Posterior cingulate gyrus (tissue), 11 donors: ENCODE measurements around the gene UNC45A.
"Not testable (repeated sequence)": the region's sequence is repeated elsewhere in the genome, so short reads cannot be mapped to it uniquely, and the experiment has no call there.

Experiments used
- DNase-seq, 10 donors: peaks; one replicate each; pipeline versions ENCODE4 v3.0.0 to v3.0.0-alpha.2; 2020 to 2021; ENCODE audit warnings: mixed read lengths in 3 of 10
- intact Hi-C: fragments of 100-400 bp; cut with DNase I; formaldehyde crosslinking; loops from one replicate; pipeline ENCODE4 v1.15.1; 2023

UNC45A gene

DNA sequence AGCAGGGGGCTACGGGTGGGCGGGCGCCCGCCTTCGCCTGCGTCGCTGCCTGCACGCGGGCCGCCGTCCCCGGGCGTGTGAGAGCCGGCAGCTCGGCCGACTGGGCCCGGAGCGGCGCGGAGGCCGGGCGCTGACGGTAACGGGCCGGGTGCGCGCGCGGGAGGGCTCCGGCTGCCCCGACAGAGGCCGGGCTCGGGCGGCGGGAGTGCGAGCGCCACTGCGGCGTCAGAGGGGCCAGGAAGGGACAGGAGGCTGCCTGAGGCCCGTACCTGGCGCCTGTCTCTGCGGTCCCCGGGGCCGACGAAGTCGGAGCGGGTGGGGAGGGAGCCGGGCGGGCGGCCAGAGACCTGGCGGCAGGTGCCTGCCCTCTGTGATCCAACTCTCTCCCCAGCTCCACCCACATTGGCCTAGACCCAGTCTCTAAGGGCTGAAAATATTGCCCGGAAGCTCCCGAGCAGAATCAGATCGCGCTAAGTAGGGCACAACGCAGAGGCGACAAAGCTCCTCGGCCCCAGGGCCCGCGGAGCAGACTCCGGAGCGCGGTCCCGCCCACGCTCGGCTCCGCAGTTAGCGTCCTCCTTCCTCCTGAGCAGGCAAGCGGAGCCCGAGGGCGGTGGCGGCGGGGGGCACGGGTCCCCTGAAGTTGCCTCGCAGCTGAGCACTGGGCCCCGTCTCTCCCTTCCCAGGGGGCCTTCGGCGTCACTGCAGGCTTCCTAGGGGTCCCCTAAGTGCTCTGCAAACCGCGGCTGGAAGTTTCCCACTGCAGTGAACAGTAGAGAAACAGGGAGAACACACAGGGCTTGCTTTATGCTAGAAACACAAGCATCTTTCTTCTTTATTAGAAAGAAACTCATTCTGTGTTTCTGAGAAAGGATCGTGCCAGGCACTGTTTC lies 32.0 kb upstream of the UNC45A start, which contains the start of gene MAN2A2:
TSS of gene MAN2A2 (plus strand) at position 463 of the 893 bp plus-strand sequence. CDS start 906 bp downstream, outside the sequence.
- DNase-seq = peak; percentile 41 to 95 (median 60)
- intact Hi-C loops = loop anchor here (1.0 to 2.0 kb wide), 2 partner anchors 28 to 32 kb away; partner anchors contain the start of gene UNC45A

DNA sequence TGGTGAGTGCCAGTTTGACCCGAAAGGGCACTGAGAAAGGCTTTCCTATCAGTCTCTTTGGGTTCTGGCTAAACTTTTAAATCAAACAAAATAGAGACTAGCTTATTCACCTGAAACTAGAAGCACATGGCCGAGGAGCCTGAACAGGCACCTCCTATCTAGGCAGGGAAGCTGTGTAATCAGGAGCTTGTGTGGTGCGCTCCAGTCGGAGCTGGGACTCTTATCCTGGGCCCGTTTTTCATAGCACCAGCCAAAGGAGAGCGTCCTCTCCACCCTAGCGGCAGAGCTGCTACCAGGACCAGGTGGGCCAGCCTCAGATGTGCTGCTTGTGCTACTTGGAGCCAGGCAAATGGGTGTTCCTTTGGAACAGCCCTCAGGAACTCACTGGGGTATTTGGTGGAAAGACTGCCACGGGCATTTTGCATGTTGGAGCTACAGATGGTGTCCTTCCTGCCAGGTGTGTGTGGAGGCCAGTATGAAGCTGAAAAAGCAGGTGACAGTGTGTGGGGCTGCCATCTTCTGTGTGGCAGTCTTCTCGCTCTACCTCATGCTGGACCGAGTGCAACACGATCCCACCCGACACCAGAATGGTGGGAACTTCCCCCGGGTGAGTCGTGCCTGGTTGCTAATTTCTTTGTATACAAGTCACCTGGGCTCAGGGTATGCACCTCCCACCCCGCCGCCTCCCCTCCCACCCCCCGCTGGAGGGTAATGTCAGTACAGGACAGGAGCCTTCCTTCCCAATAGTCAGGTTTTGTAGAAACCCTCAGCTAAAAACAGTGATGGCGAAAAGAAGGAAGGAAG lies 31.1 kb upstream of the UNC45A start:
- intact Hi-C loops = loop anchor here (2.0 kb wide), 1 partner anchor 27 kb away; no protein-coding TSS in a partner anchor
- peak in 3 of 10 donors; percentile 23 to 84 (median 81) for DNase-seq

DNA sequence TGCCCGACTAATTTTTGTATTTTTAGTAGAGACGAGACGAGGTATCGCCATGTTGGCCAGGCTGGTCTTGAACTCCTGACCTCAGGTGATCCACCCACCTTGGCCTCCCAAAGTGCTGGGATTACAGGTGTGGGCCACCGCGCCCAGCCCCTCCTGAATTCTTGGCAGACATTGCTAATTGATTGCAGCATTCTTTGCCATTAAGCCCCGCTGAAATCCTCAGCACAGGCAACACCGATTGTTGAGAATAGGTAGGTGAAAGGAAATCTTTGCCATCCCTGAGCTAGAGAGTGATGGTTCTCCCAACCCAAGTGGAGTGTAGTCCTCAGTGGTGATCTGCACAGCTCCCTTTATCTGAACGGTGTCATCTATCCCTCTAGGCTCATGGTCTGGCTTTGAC lies 30.3 kb upstream of the UNC45A start:
- no peak for DNase-seq
- intact Hi-C loops = no loop called here

DNA sequence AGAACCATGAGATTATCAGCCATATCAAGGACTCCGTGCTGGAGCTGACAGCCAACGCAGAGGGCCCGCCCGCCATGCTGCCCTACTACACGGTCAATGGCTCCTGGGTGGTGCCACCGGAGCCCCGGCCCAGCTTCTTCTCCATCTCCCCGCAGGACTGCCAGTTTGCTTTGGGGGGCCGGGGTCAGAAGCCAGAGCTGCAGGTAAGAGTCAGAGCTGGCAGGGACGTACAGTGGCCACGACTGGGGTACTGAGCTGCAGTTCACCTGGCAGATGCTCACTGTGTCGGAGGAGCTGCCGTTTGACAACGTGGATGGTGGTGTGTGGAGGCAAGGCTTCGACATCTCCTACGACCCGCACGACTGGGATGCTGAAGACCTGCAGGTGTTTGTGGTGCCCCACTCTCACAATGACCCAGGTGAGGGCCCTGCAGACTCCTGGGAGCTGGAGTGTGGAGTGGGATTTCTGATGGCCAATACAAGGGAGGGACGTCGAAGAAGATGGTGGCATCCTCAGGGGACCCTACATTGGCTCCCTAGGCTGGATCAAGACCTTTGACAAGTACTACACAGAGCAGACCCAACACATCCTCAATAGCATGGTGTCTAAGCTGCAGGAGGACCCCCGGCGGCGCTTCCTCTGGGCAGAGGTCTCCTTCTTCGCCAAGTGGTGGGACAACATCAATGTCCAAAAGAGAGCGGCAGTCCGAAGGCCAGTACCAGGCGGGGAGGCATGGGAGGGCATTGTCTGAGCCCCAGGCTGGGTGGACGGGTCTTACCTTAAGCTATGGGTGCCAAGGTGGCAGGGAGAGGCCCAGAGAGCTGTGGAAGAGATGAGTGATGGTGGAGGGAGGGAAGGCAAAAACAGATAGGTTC lies 29.5 kb upstream of the UNC45A start:
- DNase-seq = peak in 2 of 10 donors; percentile 23 to 77
- intact Hi-C loops = no loop called here

DNA sequence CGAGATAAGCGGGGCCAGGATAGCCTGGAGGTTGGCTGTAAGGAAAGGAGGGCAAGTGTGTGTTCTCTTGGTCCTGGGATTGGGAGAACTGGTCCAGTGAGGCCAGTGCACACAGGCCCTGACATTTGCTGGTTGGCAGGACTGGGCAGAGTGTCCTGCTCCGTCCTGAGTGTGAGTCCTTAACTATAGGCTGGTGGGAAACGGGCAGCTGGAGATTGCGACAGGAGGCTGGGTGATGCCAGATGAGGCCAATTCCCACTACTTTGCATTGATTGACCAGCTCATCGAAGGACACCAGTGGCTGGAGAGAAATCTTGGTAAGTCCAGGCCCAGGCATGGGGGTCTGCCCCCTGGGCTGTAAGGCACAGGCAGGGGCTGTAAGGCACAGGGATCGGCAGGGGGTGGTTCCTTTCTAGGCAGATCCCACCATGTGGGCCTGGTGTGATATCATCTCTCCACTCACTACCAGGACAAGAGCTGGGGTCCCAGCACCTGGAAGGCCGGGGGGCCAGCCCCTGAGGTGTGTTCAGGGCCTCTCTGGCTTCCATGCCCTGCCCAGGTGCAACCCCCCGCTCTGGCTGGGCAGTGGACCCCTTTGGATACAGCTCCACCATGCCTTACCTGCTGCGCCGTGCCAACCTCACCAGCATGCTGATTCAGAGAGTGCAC lies 28.8 kb upstream of the UNC45A start:
- peak in 2 of 10 donors; percentile 16 to 72 for DNase-seq
- intact Hi-C loops = no loop called here

DNA sequence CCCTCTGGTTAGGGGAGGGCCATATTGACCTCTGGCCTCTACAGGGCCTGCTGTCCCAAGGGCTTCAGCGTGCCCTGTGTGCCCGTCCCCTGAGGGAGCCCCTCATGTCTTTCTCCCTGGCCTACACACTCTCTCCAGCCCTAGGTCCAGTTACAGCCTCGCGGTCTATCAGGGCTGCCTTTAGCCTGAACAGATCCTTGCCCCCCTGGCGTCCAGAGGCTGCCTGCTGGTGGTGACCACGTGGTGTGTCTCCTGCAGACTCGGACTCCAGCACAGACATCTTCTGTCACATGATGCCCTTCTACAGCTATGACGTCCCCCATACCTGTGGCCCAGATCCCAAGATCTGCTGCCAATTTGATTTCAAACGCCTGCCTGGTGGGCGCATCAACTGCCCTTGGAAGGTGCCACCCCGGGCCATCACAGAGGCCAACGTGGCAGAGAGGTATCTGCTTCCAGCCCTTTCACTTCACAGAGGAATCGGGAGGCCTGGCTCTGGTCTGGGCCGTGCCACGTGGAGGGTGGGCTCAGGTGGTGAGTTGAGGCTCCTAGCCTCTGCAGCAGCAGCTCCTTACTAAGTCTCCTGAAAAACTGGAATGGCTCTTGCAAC lies 27.9 kb upstream of the UNC45A start:
- intact Hi-C loops = no loop called here
- DNase-seq = peak in 2 of 10 donors; percentile 16 to 81

DNA sequence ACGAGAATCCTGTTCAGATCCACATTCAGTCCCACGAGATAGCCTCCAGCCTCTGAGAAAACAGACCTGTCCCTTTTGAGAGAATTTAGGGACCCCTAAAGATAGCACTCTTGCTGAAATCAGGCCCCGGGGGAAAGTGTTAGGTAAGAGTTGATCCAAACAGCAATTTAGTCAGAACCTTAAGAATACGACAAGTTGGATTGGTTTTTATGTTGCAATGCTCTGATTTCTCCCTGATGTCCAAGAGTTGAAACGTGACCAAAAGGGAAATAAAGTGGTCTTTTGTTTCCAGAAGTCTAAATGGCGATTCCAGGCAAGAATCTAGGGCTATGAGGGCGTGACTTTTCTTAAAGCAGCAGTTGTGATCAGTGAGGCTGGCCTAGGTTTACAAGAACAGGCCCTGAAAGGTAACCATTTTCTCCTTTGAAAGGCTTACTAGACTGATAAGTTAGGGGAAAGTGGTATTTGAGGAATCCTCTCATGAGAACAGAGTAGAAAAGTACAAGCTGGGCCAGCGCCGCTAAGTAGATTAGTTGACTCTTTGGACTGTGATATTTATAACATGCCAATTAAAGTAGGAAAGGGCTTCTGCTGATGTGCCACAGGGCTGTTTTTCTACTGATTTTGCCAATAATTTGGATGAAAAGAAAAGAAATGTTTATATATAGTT lies 27.1 kb upstream of the UNC45A start:
- intact Hi-C loops = no loop called here
- DNase-seq = no peak

DNA sequence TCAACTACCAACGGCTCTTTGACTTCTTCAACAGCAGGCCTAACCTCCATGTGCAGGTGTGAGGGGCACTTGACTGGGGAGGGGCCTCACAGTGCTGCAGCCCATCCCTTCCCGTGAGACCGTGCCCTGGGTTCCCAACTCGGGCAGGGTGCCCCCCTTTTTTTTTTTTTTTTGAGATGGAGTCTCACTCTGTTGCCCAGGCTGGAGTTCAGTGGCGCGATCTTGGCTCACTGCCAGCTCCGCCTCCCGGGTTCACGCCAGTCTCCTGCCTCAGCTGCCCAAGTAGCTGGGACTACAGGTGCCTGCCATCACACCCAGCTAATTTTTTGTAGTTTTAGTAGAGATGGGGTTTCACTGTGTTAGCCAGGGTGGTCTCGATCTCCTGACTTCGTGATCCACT lies 25.6 kb upstream of the UNC45A start:
- intact Hi-C loops = not testable (repeated sequence)
- peak in 1 of 10 donors; percentile 79 for DNase-seq

DNA sequence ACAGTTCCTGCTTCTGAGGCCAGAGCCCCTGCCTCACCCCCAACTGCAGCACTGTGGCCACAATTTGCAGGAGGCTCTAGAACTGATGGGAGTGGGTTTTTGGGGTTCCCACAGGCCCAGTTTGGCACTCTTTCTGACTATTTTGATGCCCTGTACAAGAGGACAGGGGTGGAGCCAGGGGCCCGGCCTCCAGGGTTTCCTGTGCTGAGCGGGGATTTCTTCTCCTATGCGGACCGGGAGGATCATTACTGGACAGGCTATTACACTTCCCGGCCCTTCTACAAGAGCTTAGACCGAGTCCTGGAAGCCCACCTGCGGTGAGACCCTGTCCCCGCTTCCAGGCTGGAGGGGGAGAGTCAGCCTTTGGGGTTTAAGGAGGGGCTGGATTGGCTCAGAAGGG lies 25.1 kb upstream of the UNC45A start:
- peak in 1 of 10 donors; percentile 40 for DNase-seq
- intact Hi-C loops = no loop called here

DNA sequence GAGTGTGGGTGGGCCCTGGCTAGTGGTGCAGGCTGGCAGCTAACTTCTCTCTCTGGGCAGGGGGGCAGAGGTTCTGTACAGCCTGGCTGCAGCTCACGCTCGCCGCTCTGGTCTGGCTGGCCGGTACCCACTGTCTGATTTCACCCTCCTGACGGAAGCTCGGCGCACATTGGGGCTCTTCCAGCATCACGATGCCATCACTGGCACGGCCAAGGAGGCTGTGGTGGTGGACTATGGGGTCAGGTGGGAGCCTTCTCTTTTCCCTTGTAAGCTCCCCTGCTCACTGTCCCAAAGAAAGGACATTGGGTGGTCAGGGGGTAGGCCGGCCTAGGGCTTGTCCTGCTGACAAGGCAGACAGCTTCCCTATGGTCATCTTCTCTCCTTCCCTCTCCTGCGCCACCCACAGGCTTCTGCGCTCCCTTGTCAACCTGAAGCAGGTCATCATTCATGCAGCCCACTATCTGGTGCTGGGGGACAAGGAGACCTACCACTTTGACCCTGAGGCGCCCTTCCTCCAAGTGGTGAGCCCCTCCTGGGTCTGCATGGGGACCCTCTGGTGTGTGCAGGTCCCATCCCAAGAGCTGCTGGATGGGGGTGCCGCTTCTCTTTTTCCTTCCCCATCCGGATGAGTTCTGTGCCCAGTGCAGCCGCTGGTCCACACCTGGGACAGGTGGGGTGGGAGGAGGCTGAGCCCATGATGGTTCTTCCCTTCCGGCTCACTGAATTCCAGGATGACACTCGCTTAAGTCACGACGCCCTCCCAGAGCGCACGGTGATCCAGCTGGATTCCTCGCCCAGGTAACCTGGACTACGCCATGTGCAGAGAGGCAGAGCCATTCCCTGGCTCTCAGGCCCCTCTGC lies 24.4 kb upstream of the UNC45A start:
- intact Hi-C loops = no loop called here
- DNase-seq = peak in 1 of 10 donors; percentile 67

DNA sequence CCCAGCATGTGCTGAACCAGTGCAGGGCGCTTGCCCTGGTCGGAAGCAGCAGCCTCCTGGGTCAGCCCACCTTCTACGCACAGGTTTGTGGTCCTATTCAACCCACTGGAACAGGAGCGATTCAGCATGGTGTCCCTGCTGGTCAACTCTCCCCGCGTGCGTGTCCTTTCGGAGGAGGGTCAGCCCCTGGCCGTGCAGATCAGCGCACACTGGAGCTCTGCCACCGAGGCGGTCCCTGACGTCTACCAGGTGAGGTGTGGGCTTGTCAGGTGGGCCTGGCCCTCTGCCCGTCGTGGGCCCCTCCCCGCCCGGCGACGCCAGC lies 23.8 kb upstream of the UNC45A start:
- DNase-seq = peak in 1 of 10 donors; percentile 78
- intact Hi-C loops = no loop called here

DNA sequence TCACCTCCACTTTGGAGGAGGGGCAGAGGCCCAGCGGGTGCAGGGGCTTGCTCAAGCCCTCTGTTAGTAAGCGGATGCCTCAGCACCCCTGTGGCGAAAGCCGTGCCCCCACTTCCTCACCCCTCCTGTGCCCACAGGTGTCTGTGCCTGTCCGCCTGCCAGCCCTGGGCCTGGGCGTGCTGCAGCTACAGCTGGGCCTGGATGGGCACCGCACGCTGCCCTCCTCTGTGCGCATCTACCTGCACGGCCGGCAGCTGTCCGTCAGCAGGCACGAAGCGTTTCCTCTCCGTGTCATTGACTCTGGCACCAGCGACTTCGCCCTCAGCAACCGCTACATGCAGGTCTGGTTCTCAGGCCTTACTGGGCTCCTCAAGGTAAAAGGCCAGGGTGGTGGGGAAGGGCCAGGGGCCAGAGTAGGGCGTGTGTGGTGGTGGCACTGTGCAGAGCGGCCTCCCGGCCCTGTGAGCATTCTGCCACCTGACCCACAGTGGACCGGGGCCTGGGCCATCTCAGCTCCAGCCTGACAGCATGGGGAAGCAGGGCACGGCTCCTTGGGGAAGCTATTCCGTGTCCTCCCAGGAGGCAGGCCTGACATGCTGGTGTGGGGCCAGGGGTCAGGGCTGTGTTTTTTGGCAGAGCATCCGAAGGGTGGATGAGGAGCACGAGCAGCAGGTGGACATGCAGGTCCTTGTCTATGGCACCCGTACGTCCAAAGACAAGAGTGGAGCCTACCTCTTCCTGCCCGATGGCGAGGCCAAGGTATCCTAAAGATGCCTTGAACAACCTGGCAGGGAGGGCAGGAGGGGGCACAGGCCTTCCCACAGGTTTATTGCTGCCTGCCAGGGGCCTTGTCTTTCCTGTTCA lies 22.9 kb upstream of the UNC45A start:
- DNase-seq = peak in 1 of 10 donors; percentile 74
- intact Hi-C loops = no loop called here

DNA sequence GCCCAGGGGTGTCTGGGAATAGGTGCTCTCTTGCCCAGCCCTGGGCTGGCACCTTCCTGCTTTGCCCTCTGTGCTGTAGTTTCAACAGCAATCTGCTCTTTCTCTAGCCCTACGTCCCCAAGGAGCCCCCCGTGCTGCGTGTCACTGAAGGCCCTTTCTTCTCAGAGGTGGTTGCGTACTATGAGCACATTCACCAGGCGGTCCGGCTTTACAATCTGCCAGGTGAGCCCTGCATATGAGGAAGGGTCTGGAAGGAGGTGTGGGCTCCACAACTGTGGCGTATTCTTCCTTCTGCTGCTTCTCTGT lies 22.4 kb upstream of the UNC45A start:
- intact Hi-C loops = no loop called here

DNA sequence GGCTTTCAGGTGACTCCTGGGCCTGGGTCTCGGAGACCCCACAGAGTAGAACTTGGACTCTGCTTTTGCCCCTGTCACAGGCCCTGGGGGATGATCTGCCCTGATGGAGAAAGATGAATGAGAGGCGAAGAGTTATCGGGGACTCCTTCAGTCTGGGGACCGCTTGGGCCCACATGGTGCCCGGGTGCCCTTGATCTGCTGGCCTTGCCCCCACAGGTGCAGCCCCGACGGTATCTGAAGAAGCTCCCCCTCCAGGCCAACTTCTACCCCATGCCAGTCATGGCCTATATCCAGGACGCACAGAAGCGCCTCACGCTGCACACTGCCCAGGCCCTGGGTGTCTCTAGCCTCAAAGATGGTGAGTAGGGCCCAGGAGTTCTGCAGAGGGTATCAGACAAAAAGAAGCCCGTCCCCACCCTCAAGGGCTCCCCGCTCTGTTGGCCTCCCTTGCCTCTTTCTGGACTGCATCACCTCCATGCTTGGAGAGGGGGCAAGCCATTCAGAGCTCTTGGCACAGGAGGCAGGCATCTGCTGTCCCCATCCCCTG lies 21.6 kb upstream of the UNC45A start:
- intact Hi-C loops = no loop called here
- DNase-seq = peak in 2 of 10 donors; percentile 20 to 67

More for the DNA sequence above, 22.4 kb upstream of the UNC45A start:
- DNase-seq = no peak

DNA sequence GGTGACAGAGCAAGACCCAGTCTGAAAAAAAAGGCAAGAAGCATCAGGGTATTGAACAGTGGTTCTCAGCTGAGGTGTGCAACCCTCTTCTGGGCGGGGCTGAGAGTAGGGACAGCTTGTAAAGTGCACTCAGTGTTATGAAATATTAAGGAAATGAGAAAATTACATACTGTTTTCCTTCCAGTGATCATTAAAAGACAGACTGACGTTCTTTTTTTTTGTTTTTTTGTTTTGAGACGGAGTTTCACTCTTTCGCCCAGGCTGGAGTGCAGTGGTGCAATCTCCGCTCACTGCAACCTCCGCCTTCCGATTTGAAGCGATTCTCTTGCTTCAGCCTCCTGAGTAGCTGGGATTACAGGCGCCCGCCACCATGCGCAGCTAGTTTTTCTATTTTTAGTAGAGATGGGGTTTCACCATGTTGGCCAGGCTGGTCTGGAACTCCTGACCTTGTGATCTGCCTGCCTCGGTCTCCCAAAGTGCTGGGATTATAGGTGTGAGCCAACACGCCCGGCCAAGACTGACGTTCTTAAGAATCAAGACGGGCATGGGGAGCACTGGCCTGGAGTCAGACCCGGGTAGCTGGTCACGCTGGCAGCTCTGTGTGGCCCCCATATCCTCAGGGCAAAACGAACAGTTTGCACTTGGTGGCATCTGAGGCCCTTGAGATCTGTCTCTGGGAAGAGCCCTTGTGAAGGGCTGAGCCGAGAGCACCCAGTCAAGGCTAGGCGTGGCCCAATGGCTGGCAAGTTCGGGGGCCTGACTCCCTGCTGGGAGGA lies 20.6 kb upstream of the UNC45A start:
- DNase-seq = peak in 2 of 10 donors; percentile 2 to 57
- intact Hi-C loops = no loop called here
